HAP-1 (cell line): ENCODE data around the gene EEPD1.
"Not testable (repeated sequence)": the region's sequence is repeated elsewhere in the genome, so short reads cannot be mapped to it uniquely, and the experiment has no call there.

Experiments used
- DNase-seq, 2 experiments: peaks; one replicate each; pipeline ENCODE4 v3.0.0-alpha.2; 2016 to 2020; ENCODE audit warnings: low spot score in 2 of 2
- H3K27me3 ChIP-seq: fragments of 250-450 bp; sonication (Bioruptor Pico); 2 replicates; pipeline ENCODE4 v1.5.1; 2020; ENCODE audit warnings: low read depth, mild to moderate bottlenecking, moderate library complexity
- H3K36me3 ChIP-seq: fragments of 250-450 bp; sonication (Bioruptor Pico); replicated peaks from 2 replicates; pipeline ENCODE4 v1.5.1; 2020; ENCODE audit warnings: mild to moderate bottlenecking
- H3K4me1 ChIP-seq: fragments of 250-450 bp; sonication (Bioruptor Pico); 2 replicates; pipeline ENCODE4 v1.5.1; 2020; ENCODE audit warnings: mild to moderate bottlenecking
- H3K4me3 ChIP-seq: fragments of 250-450 bp; sonication (Bioruptor Pico); 2 replicates; pipeline ENCODE4 v1.5.1; 2020; ENCODE audit warnings: mild to moderate bottlenecking, moderate library complexity
- H3K9me3 ChIP-seq: fragments of 250-450 bp; sonication (Bioruptor Pico); 2 replicates; pipeline ENCODE4 v1.5.1; 2020; ENCODE audit warnings: mild to moderate bottlenecking, moderate library complexity
- in situ Hi-C: fragments of 300-500 bp; cut with MboI; formaldehyde crosslinking; loops from 3 replicates; pipeline ENCODE4 v1.14.3; 2020; ENCODE audit warnings: low sequenced_read_pairs, inconsistent platforms, mixed read lengths

EEPD1 gene

DNA sequence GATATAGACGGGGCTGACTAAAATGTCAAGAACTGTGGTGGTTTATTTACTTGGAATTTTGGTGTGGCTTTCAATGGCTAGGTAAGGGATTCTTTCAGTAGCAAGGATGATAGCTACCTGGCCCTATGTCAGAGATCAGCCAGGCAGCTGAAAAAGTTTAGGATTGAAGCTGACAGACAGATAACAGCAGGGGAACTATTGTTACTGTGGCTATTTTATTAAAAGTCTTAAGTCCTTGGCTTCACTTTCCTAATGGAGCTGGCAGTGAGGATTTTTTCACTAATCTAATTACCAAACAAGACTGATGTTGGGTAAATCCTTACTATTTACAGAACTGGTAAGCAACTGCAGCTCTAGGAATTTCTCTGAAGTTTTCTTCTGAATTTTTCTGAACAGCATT lies 164.2 kb downstream of the EEPD1 start:
- H3K36me3 ChIP-seq = no peaks in the 10 kb centered on the region
- in situ Hi-C loops = loop anchor here (10.0 kb wide), 1 partner anchor 402 kb away; no protein-coding TSS in a partner anchor

DNA sequence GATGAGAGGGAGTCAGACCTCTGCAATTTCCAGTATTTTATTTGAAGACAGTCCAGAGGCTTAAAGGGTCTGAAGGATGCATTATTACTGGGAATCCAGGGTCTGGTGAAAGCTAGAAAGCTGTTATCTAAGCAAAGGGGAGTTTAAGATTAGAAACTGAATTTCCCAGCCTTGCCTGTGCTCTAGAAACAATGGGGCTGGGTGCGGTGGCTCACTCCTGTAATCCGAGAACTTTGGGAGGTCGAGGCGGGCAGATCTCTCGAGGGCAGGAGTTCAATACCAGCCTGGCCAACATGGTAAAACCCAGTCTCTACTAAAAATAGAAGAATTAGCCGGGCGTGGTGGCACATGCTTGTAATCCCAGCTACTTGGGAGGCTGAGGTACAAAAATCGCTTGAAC lies 165.1 kb downstream of the EEPD1 start:
- no peak overlapping the region for H3K4me3 ChIP-seq
- in situ Hi-C loops = loop anchor here (10.0 kb wide), 1 partner anchor 403 kb away; no protein-coding TSS in a partner anchor
- DNase-seq = no peak
- H3K9me3 ChIP-seq = peaks cover 8% of the 10 kb centered on the region; the same call in 1 of the 2 replicates
- H3K36me3 ChIP-seq = no peaks in the 10 kb centered on the region
- no peaks in the 10 kb centered on the region for H3K4me1 ChIP-seq
- no peaks in the 10 kb centered on the region for H3K27me3 ChIP-seq

More for the DNA sequence above, 164.2 kb downstream of the EEPD1 start:
- no peak overlapping the region for H3K4me3 ChIP-seq
- H3K4me1 ChIP-seq = no peaks in the 10 kb centered on the region
- H3K27me3 ChIP-seq = no peaks in the 10 kb centered on the region
- peaks cover 8% of the 10 kb centered on the region; the same call in 1 of the 2 replicates for H3K9me3 ChIP-seq
- DNase-seq = no peak

DNA sequence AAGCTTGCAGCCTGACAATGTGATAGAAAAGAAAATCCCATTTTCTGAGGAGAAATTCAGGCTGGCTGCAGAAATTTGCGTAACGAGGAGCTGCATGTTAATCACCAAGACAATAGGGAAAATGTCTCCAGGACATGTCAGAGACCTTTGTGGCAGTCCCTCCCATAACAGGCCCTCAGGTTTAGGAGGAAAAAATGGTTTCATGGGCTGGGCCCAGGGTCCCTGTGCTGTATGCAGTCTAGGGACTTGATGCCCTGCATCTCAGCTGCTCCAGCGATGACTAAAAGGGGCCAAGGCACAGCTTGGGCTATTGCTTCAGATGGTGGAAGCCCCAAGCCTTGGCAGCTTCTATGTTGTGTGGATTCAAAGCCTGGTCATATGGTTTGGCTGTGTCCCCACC lies 168.2 kb downstream of the EEPD1 start:
- H3K27me3 ChIP-seq, H3K4me1 ChIP-seq, H3K9me3 ChIP-seq, DNase-seq, H3K4me3 ChIP-seq, H3K36me3 ChIP-seq, in situ Hi-C loops: not testable (repeated sequence)

DNA sequence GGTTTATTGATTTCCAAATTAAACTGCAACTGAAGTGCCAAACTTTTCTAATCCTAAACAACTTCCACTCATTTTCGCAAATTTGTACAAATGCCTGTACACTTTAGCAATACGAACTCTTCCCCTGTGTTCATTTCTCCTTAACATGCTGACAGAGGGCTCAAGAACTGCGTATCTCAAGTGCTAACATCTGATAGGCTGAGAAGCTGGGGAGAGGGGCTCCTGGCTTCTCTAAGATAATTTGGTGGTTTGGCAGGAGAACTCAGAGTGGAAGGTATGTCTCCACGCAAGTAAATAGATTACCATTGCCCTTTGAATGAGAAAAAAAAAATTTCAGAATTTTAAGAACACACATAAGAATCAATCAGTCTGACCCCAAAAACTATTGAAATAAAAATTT lies 183.3 kb downstream of the EEPD1 start:
- in situ Hi-C loops = no loop called here
- H3K4me3 ChIP-seq = no peak overlapping the region
- DNase-seq = no peak

DNA sequence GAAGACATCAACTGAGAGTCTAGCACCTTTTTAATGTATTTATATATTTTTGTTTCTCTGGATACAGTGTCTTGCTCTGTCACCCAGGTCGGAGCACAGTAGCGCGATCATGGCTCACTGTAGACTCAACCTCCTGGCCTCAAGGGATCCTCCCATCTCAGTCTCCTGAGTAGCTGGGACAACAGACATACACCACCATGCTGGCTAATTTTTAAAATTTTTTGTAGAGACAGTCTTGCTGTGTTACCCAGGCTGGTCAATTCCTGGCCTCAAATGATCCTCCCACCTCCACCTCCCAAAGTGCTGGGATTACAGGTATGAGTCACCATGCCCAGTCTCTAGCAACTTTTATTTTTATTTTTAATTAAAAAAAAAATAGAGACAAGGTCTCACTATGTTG lies 185.2 kb downstream of the EEPD1 start:
- no peaks in the 10 kb centered on the region for H3K9me3 ChIP-seq
- in situ Hi-C loops = no loop called here
- no peaks in the 10 kb centered on the region for H3K27me3 ChIP-seq
- no peaks in the 10 kb centered on the region; the same call in 1 of the 2 replicates for H3K36me3 ChIP-seq
- no peaks in the 10 kb centered on the region for H3K4me1 ChIP-seq
- no peak overlapping the region for H3K4me3 ChIP-seq
- no peak for DNase-seq

More for the DNA sequence above, 183.3 kb downstream of the EEPD1 start:
- Histone ChIP-seq H3K36me3 (no peaks in the 10 kb centered on the region; the same call in 1 of the 2 replicates), H3K9me3 (no peaks in the 10 kb centered on the region), H3K27me3 (no peaks in the 10 kb centered on the region), H3K4me1 (no peaks in the 10 kb centered on the region)

DNA sequence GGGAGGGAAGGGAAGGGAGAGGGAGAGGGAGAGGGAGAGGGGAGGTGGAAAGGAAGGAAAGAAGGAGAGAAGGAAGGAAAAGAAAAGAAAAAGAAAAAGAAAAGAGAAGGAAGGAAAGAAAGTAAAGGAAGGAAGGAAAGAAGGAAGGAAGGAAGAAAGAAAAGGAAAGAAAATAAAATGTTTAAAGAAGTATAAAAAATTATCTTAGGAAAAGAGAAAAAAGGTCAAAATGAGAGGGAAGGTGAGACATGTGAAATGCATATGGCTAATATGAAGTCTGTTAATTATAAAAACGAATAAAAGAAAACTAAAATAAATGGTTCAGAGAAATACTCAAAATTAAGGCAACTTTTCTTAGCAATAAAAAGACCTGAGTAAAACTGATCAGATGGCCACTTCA lies 190.5 kb downstream of the EEPD1 start:
- no peaks in the 10 kb centered on the region; the same call in 1 of the 2 replicates for H3K9me3 ChIP-seq
- peaks cover 12% of the 10 kb centered on the region for H3K4me1 ChIP-seq
- no peak overlapping the region for H3K4me3 ChIP-seq
- H3K27me3 ChIP-seq = no peaks in the 10 kb centered on the region
- DNase-seq = no peak
- in situ Hi-C loops = no loop called here
- H3K36me3 ChIP-seq = no peaks in the 10 kb centered on the region

DNA sequence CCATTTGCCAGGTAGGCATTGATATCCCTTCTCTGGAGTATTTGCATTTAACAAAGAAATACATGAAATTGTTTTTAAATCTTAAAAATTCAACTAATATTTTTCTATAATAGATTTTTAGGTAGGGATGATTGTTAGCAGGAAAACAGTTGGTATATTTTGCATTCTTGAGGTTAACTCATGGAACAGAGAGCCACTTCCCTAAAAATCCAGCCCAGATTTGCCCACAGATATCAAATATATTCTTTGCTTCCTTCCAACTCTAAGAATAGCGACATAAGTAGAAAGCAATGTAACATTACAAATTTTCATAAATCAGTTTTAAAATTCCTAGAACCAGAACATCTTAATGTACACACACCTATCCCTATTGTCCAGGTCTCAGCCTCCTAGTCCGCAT lies 191.6 kb downstream of the EEPD1 start:
- H3K4me3 ChIP-seq = no peak overlapping the region

DNA sequence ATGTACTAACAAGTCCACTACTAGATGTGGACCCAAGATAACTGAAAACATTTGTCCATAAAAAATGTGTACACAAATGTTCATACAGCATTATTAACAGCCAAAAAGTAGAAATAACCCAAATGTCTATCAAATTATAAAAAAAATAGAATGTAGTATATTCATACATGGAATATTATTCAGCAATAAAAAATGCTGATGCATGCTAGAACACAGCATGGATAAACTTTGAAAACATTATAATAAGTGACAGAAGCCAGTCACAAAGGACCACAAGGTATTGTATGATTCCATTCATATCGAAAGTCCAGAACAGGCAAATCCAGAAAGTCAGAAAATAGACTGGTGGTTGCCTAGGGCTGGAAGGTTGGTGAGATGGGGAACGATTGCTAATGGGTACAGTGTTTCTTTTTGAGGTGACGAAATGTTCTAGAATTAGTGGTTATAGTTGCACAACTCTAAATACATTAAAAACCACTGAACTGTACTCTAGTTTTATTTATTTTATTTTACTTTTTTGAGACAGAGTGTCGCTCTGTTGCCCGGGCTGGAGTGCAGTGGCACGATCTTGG lies 193.3 kb downstream of the EEPD1 start:
- Histone ChIP-seq H3K27me3 (no peaks in the 10 kb centered on the region), H3K9me3 (no peaks in the 10 kb centered on the region; the same call in 1 of the 2 replicates), H3K4me3 (no peak overlapping the region), H3K36me3 (no peaks in the 10 kb centered on the region), H3K4me1 (peaks cover 23% of the 10 kb centered on the region)
- no peak for DNase-seq
- in situ Hi-C loops = no loop called here

More for the DNA sequence above, 191.6 kb downstream of the EEPD1 start:
- no peaks in the 10 kb centered on the region for H3K27me3 ChIP-seq
- peaks cover 20% of the 10 kb centered on the region for H3K4me1 ChIP-seq
- H3K36me3 ChIP-seq = no peaks in the 10 kb centered on the region
- no peak for DNase-seq
- no peaks in the 10 kb centered on the region; the same call in 1 of the 2 replicates for H3K9me3 ChIP-seq
- in situ Hi-C loops = no loop called here

DNA sequence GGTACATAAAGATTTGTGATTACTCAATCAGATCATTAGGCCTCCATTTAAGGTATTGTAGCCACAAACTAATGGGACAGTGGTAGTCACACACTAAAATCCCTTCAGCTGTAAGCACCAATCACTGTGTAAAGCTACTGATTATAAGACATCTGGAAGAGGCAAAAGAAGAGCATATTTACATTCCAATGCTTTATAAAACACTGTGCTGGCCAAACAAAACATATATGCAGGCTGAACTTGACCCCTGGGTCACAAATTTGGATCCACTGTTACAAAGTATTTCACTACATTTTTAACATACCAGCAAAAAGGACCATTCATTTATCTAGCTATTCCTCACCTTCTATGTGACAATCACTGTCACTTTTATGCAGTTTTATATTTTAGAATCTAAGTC lies 195.2 kb downstream of the EEPD1 start:
- H3K9me3 ChIP-seq = no peaks in the 10 kb centered on the region; the same call in 1 of the 2 replicates
- in situ Hi-C loops = no loop called here
- H3K36me3 ChIP-seq = no peaks in the 10 kb centered on the region
- no peaks in the 10 kb centered on the region for H3K27me3 ChIP-seq
- H3K4me3 ChIP-seq = no peak overlapping the region
- peak; percentile 39 to 61 for DNase-seq
- peaks cover 23% of the 10 kb centered on the region for H3K4me1 ChIP-seq

DNA sequence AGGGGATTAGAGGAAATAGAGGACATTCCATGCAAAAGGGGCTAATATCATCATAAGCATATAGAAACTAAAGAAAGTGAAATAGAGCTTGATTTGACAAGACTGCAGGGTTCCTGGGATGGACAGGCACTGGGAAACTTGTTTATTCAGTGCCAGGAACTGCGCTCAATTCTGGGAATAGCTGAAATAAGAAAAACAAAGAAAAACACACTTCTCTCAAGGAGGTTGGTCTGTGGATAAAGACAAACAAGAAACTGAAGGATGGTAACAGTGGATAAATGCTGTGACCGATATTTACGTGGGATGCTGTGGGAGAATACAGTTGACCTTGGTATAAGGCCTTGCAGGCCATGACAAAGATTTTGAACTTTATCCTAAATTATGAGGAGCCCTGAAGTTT lies 195.7 kb downstream of the EEPD1 start:
- no peak for DNase-seq
- no peak overlapping the region for H3K4me3 ChIP-seq
- no peaks in the 10 kb centered on the region for H3K27me3 ChIP-seq
- no peaks in the 10 kb centered on the region; the same call in 1 of the 2 replicates for H3K9me3 ChIP-seq
- in situ Hi-C loops = no loop called here
- peaks cover 23% of the 10 kb centered on the region for H3K4me1 ChIP-seq
- no peaks in the 10 kb centered on the region for H3K36me3 ChIP-seq

DNA sequence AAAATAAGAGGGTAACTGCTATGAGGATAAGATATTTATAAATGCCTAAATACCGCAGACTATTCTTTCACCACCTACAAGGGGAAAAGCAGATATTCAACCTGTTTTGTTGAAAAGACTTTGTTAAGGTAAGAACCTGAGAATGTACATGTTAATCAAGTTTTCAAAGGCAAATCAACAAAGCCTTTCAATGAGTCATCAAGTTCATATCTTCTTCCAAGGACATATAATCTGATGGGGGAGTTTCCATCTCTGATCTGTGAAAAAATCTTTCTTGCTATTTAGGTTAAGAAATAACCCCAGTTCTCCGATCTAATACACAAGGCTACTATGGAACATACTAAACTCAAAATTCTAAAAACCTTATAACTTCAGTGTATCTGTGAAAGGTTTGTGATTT lies 196.6 kb downstream of the EEPD1 start:
- Histone ChIP-seq H3K27me3 (no peaks in the 10 kb centered on the region), H3K4me1 (peaks cover 23% of the 10 kb centered on the region), H3K4me3 (no peak overlapping the region), H3K36me3 (no peaks in the 10 kb centered on the region), H3K9me3 (no peaks in the 10 kb centered on the region; the same call in 1 of the 2 replicates)
- in situ Hi-C loops = no loop called here
- DNase-seq = no peak
